ENCODE data around the gene ZNF683.

Gene ZNF683

GRCh38 chr1:26367441-26367840 is 5.1 kb downstream of the ZNF683 start:
- no peak for DNase-seq (ENCODE audit: low spot score)
- in situ Hi-C loops (cut with MboI; ENCODE audit: low sequenced_read_pairs, unreplicated experiment), result no loop called here
- no peak for TF ChIP-seq CTCF (IDR thresholded peaks at IDR 0.05; ENCODE audit: borderline replicate concordance, control extremely low read depth, extremely low read depth, insufficient read depth, missing control alignments)

- no peak for TF ChIP-seq CTCF (IDR thresholded peaks at IDR 0.05; ENCODE audit: borderline replicate concordance, control extremely low read depth, extremely low read depth, insufficient read depth, missing control alignments)
- DNase-seq (ENCODE audit: low spot score), result no peak
- in situ Hi-C loops (cut with MboI; ENCODE audit: low sequenced_read_pairs, unreplicated experiment), result no loop called here
Observed at GRCh38 chr1:26364956-26365355, 7.6 kb downstream of the ZNF683 start.

GRCh38 chr1:26363549-26364448 is 8.8 kb downstream of the ZNF683 start:
- peak; percentile 97 for TF ChIP-seq CTCF (IDR thresholded peaks at IDR 0.05; ENCODE audit: borderline replicate concordance, control extremely low read depth, extremely low read depth, insufficient read depth, missing control alignments)
- in situ Hi-C loops (cut with MboI; ENCODE audit: low sequenced_read_pairs, unreplicated experiment), result no loop called here
- DNase-seq (ENCODE audit: low spot score), result peak; percentile 90

GRCh38 chr1:26362331-26362730 is 10.2 kb downstream of the ZNF683 start:
- no peak for DNase-seq (ENCODE audit: low spot score)
- in situ Hi-C loops (cut with MboI; ENCODE audit: low sequenced_read_pairs, unreplicated experiment), result no loop called here
- no peak for TF ChIP-seq CTCF (IDR thresholded peaks at IDR 0.05; ENCODE audit: borderline replicate concordance, control extremely low read depth, extremely low read depth, insufficient read depth, missing control alignments)

GRCh38 chr1:26361605-26362122 is 10.9 kb downstream of the ZNF683 start:
- TF ChIP-seq CTCF (IDR thresholded peaks at IDR 0.05; ENCODE audit: borderline replicate concordance, control extremely low read depth, extremely low read depth, insufficient read depth, missing control alignments), result no peak
- in situ Hi-C loops (cut with MboI; ENCODE audit: low sequenced_read_pairs, unreplicated experiment), result no loop called here
- no peak for DNase-seq (ENCODE audit: low spot score)

GRCh38 chr1:26360807-26361604 is 11.5 kb downstream of the ZNF683 start:
- in situ Hi-C loops (cut with MboI; ENCODE audit: low sequenced_read_pairs, unreplicated experiment), result no loop called here
- no peak for TF ChIP-seq CTCF (IDR thresholded peaks at IDR 0.05; ENCODE audit: borderline replicate concordance, control extremely low read depth, extremely low read depth, insufficient read depth, missing control alignments)
- no peak for DNase-seq (ENCODE audit: low spot score)

Measured in GM13976 (cell line).